NCI-H2107 (cell line): Measurements from ENCODE around the gene DDX31.

Experiments used
- DNase-seq: peaks from one replicate; lab custom pipeline; 2025; lab: John Stamatoyannopoulos, UW

The DDX31 gene

DNA sequence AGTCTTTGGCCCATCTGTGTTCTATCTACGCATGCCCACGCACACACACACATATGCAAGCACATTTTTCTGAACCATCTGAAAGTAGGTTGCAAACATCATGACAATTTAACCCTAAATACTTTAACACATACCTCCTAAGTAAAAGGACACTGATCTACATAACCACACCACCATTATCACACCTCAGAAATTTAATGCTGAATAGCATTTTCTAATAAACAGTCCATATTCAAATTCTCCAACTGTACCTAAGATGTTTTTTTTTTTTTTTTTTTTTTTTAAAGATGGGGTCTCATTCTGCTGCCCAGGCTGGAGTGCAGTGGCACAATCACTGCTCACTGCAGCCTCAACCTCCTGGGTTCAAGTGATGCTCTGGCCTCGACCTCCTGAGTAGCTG lies 35.5 kb downstream of the DDX31 start:
- DNase-seq, result no peak

DNA sequence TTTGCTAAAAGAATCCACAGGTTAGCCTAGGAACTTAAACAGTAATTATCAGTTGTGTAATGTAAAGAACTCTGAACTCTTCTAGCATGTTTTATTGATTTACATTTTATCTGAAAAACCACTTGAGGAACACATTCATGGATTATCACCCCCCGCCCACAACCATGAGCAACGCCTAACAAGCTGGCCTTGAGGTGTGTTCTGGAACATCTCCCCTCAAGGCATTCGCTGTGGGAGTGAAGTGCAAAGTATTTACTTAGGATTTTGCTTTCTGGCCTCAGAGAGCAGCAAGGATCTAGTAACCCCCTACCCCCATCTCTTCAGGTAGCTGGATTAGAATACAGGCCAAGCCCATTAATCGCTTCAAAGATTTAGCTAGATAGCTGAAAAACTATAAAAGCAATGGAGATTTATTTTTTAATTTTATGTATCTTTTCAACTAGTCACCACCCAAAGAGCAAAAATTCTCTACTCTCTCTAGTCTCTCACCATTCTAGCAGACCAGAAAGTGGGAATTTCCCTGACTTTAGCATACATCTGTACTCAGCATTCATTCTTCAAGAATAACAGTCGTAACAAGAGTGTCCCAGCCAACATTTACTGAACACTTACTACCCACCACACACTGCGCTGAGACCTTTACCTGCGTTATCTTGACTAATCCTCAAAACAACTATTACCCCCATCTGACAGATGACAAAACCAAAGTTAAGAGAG lies 37.2 kb downstream of the DDX31 start:
- DNase-seq, result no peak

DNA sequence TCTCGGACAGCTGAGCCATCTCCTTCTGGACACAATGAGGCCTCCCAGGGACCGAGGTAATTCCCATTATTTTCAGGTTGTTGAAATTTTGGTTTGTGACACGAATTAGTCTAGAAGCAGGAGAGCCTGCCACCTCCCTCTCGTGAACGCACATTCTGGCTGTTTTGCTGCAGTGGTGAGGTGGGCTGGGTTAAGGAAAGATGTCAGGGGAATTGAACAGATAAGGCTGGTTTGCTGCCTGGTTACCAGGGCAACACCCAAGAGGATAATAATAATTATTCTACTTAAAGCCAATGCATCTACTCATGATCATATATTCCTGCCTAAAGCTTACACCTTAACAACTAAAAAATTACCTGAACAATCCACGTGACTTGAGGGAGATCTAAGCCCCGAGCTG lies 38.1 kb downstream of the DDX31 start:
- no peak for DNase-seq

GRCh38 chr9:132631280-132631679 lies 38.5 kb downstream of the DDX31 start:
- no peak for DNase-seq

GRCh38 chr9:132630811-132631210 lies 39.0 kb downstream of the DDX31 start:
- no peak for DNase-seq

- DNase-seq, result no peak
Observed at GRCh38 chr9:132630116-132630515, 39.7 kb downstream of the DDX31 start.

DNA sequence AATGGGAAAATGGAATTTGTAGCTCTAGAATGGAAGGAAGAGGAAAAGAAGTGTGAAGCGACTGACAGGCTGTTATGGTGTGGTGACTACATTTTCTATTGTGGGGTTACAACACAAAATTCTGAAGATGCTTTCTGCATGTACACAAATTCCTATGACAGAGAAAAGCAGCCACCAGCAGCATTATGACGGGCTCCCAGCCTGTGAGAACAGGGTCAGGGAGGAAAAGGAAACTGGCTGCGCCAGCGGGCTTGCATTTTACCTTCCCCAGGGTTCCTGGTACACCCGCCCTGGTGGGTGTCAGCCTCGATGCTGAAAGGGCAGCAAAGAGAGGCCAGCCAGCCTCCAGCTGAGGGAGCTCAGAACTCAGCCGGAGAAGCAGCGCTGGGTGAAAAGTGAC lies 41.0 kb downstream of the DDX31 start:
- no peak for DNase-seq

DNA sequence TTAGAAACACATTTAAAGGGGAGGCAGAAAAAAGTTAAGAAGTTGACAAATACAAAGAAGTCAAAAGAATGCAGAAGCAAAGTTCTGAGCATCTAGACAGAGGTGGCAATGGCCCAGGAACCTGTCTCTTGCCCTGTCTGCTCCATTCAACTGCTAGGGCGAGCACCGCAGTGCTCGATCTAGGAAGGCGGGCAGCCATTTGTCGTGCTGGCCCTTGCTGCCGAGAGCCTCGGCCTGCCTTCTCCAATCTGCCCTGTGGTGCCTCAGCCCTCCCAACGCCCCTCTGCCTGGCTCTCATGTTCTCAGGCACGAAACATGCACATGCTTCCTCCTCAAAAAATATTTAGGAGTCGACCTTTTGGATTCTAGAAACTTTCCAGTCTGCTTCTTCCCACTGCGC lies 42.2 kb downstream of the DDX31 start:
- DNase-seq, result no peak

DNA sequence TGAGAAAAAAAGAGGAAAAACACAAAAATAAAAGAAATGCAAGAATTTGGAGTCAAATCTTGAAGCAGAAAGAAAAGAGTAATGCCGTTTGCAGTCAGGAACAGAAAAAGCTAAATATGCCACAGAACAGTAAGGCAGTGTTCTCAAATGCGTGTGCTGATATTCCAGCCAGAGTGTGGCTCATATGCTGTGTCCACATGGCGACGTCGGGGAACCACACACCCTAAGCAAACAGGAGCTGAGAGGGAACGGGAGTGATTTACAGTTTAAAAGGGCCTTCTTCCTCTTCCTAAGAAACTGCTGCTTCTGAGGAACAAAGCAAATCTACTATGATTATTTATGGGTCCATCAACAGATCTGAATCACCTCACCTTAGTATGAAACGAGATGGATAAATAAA lies 42.7 kb downstream of the DDX31 start:
- no peak for DNase-seq

DNA sequence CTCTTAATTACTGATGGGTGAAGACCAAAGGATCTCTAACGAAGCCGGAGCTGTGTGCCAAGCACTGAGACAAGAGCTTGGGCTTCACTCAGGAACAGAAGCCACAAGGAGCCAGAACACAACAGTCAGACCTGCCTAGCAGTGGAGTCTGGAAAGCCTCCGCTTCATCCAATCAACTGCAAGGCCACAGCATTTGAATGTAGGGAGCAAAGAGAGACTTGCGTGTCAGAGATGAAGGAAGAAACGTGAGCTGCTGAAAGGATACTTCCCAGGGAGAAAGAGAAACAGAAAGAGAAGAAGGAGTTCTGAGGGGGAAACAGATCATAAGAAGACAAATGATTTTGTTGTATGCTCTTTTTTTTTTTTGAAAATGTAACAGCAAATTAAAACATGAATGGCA lies 43.5 kb downstream of the DDX31 start:
- DNase-seq, result no peak

- no peak for DNase-seq
Observed at GRCh38 chr9:132622159-132622558, 47.6 kb downstream of the DDX31 start.

- DNase-seq, result no peak
Observed at GRCh38 chr9:132616725-132617124, 53.1 kb downstream of the DDX31 start.

DNA sequence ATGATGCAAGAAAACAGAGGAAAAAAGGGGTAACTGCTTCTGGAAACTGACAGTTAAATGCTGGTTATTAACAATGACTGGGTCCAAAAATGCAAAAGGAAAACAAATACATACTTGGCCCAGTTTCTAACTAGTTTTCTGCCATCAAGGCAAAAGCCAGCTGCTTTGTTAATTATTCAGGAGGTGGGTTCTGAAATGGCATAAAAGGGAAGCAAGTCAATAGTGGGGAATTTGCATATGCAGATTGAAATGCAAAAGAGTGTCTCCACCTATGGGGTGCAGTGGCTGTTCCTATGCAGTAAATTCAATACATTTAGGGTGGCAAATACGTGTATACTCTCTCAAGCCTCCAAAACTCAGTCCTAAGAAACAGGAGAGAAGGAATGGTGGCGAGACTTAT lies 54.0 kb downstream of the DDX31 start:
- no peak for DNase-seq

GRCh38 chr9:132614324-132614723 lies 55.5 kb downstream of the DDX31 start:
- no peak for DNase-seq

DNA sequence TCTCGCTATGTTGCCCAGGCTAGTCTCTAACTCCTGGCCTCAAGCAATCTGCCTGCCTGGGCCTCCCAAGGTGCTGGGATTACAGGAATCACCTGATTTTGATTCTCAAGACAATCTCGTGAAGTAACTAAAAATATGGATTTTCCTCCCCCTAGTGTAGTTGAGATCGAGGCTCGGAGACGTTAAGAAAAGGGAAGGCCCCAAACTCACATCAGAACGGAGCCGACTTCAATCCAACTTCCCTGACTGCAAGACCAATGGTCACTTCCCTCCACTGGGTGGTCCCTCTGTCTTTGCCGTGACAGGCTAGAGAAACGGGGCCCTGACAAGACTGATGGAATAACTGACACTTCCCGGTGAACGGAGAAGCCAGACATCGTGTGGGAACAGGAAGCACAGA lies 59.1 kb downstream of the DDX31 start:
- no peak for DNase-seq

- DNase-seq, result no peak
Observed at GRCh38 chr9:132609829-132610228, 60.0 kb downstream of the DDX31 start.

DNA sequence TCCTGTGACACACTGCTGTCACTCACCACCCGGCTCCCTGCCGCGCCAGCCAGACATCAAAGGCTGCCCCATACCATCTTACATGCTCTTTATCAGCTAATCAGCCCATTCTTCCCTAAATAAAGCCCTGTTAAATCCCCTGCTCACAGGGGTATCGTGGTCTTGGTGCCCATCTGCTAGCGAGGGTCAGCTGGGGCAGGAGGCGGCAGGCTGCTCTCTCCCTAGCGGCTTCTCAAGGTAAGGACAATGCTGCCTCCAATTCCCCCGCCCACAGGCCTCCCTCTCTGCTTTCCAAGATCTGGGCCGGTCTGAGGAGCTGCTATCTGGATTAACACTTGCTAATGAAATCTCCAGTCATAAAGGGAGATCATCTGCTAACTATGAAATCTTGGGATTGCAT lies 60.6 kb downstream of the DDX31 start:
- no peak for DNase-seq

GRCh38 chr9:132606066-132606465 lies 63.7 kb downstream of the DDX31 start:
- DNase-seq, result no peak

GRCh38 chr9:132605387-132605786 lies 64.4 kb downstream of the DDX31 start:
- DNase-seq, result no peak

DNA sequence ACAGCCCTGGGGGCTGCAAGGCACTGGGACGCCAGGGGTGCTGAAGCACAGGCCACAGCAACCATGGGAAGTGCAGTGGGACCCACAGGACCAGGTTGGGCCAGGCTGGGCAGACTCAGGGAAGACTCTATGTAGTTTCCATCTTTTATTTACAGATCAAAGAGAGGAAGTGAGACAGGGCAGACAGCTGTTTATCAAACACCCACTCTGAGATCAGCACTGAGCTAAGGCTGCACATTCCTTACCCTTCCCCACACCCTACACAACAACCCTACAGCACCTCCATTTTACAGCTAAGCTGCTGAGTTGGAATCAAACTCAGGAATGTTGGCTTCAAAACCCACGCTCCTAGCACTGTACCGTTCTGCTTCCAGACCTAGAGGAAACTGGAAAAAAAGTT lies 67.6 kb downstream of the DDX31 start:
- DNase-seq, result no peak

DNA sequence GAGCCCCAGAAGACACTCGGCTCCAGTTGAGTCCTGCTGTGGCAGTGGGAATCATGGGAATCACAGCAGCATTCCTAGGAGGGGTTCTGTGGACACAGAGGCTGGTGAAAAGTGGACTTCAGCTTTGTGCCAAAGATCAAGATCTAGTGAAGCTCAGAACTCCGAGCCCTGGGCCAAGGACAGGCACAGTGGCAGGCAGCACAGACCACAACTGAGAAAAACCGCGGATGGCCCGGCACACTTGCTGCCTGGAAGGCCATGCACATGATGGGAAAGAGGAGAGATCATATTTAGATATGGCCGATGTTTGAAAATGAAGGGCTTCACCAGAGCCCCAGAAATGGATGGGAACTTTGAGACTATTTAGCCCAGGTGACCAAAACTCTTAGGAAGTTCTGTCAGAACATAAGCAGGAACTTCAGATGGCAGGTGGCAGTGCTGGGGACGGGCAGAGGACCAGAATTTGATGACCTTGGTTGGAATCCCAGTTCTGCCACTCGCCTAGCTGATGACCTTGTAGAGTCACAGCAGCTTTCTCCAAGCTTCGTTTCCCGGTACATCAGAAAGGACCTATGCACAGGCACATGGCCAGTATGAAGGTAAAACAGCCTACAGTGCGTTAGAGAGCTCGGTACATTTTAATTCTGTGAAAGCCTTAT lies 69.3 kb downstream of the DDX31 start:
- DNase-seq, result no peak

- DNase-seq, result no peak
Observed at GRCh38 chr9:132597073-132597775, 72.6 kb downstream of the DDX31 start.

DNA sequence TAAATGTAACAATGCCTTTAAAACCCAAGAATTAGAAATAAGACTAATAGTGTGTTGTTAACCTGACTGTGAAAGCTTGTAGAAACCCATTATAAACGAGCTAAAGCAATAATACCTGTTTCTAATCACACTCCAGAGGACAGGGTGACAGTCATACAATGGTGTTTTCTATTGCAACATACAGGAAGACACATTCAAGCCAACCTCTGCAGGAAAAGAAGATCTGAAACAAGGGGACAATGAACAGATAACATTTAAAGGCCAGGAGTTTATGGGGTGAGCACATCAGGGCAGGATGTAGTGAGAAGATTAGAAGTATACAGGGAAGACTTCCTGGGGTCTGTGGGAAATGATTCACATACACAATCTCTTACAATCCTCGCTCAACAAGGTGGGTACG lies 73.6 kb downstream of the DDX31 start:
- no peak for DNase-seq
